Astrocyte of the cerebellum (primary cell): Measurements from ENCODE around the gene ETV5.

Experiments
- DNase-seq: peaks from one replicate; pipeline ENCODE4 v3.0.0-alpha.2; 2011; ENCODE audit warnings: low read depth
- H3K4me3 ChIP-seq: 2 replicates; pipeline ENCODE4 v1.5.1; 2011; ENCODE audit warnings: mild to moderate bottlenecking, low read depth, low read length, moderate library complexity
- CTCF ChIP-seq: IDR thresholded peaks from 2 replicates; pipeline ENCODE4 v1.5.1; 2012; ENCODE audit warnings: low read length, low read depth, moderate library complexity, mild to moderate bottlenecking; ENCODE audit errors: missing control alignments
- in situ Hi-C: cut with HindIII; loops from 2 replicates; pipeline ENCODE4 v1.10.0; 2017; ENCODE audit warnings: low sequenced_read_pairs

The ETV5 gene

GRCh38 chr3:186012137-186012536, 96.8 kb downstream of the ETV5 start:
- no peak overlapping the region for H3K4me3 ChIP-seq
- DNase-seq = no peak
- in situ Hi-C loops = no loop called here
- TF ChIP-seq CTCF = no peak

GRCh38 chr3:186004671-186005070, 104.2 kb downstream of the ETV5 start:
- TF ChIP-seq CTCF = no peak
- no peak for DNase-seq
- no peak overlapping the region for H3K4me3 ChIP-seq
- in situ Hi-C loops = no loop called here

GRCh38 chr3:186004209-186004608, 104.7 kb downstream of the ETV5 start:
- DNase-seq = no peak
- no peak for TF ChIP-seq CTCF
- in situ Hi-C loops = no loop called here
- H3K4me3 ChIP-seq = no peak overlapping the region

- no peak for TF ChIP-seq CTCF
- in situ Hi-C loops = no loop called here
- H3K4me3 ChIP-seq = no peak overlapping the region
- DNase-seq = no peak
These were observed 105.3 kb downstream of the ETV5 start for GRCh38 chr3:186003610-186004009.

GRCh38 chr3:186002884-186003472, 105.9 kb downstream of the ETV5 start:
- peak; percentile 45 for TF ChIP-seq CTCF
- in situ Hi-C loops = no loop called here
- no peak overlapping the region for H3K4me3 ChIP-seq
- DNase-seq = no peak

- no peak for DNase-seq
- TF ChIP-seq CTCF = no peak
- in situ Hi-C loops = no loop called here
- H3K4me3 ChIP-seq = no peak overlapping the region
These were observed 107.0 kb downstream of the ETV5 start for GRCh38 chr3:186001842-186002241.
